Activated CD8-positive, alpha-beta T cell treated with anti-CD3 and anti-CD28 coated beads for 36 hours (primary cell): ENCODE measurements around the gene SPCS2. TPM values are rescaled to one million over a fixed set of nuclear protein-coding genes. Genes with fewer than 3 reads are reported as not detected.
A peak's percentile ranks its signal among the peaks of the same experiment; 100 is the strongest.

Experiments used
- ATAC-seq: fragments of 200-7000 bp; cut with Tn5 transposase; one replicate; pipeline ENCODE4 v1.10.0; 2021; ENCODE audit warnings: mild to moderate bottlenecking, moderate library complexity
- CTCF ChIA-PET: fragments of 350-600 bp; sonication (Branson Sonifier 250); formaldehyde crosslinking; loops from one replicate; lab custom pipeline; 2021; ENCODE audit warnings: antibody characterized with exemption; lab: Charles Lee
- POLR2A ChIA-PET: fragments of 350-600 bp; sonication (Branson Sonifier 250); formaldehyde crosslinking; loops from one replicate; lab custom pipeline; 2021; ENCODE audit warnings: antibody characterized with exemption; lab: Charles Lee
- DNase-seq: peaks from one replicate; pipeline ENCODE4 v3.0.0-alpha.2; 2020
- H3K27ac Mint-ChIP-seq: one replicate; pipeline ENCODE4 v1.8.0; 2021; ENCODE audit warnings: mild to moderate bottlenecking, mixed read lengths
- H3K27me3 Mint-ChIP-seq: one replicate; pipeline ENCODE4 v1.8.0; 2021; ENCODE audit warnings: mixed read lengths
- H3K36me3 Mint-ChIP-seq: one replicate; pipeline ENCODE4 v1.8.0; 2021; ENCODE audit warnings: low read depth, mixed read lengths
- H3K4me1 Mint-ChIP-seq: one replicate; pipeline ENCODE4 v1.8.0; 2021; ENCODE audit warnings: low read depth, mixed read lengths
- H3K4me3 Mint-ChIP-seq: one replicate; pipeline ENCODE4 v1.8.0; 2021; ENCODE audit warnings: mild to moderate bottlenecking, moderate library complexity, mixed read lengths
- H3K9me3 Mint-ChIP-seq: one replicate; pipeline ENCODE4 v1.8.0; 2021; ENCODE audit warnings: mixed read lengths
- intact Hi-C: fragments of 100-400 bp; cut with micrococcal nuclease; formaldehyde crosslinking; loops from one replicate; pipeline ENCODE4 v1.10.0; 2022
- total RNA-seq, 2 experiments: library from RNA; stranded (reverse); gene quantifications; one replicate each; pipeline ENCODE4 v1.2.3, GENCODE V29; 2021
- TF ChIP-seq, protein P1 (sequence below): fragments of 200-600 bp; IDR thresholded peaks from one replicate; pipeline ENCODE4 v1.8.0; 2022; ENCODE audit warnings: antibody characterized with exemption, mild to moderate bottlenecking

SPCS2 gene
- total RNA-seq, 2 experiments from 2014 or later = 99.3 to 117 TPM

DNA sequence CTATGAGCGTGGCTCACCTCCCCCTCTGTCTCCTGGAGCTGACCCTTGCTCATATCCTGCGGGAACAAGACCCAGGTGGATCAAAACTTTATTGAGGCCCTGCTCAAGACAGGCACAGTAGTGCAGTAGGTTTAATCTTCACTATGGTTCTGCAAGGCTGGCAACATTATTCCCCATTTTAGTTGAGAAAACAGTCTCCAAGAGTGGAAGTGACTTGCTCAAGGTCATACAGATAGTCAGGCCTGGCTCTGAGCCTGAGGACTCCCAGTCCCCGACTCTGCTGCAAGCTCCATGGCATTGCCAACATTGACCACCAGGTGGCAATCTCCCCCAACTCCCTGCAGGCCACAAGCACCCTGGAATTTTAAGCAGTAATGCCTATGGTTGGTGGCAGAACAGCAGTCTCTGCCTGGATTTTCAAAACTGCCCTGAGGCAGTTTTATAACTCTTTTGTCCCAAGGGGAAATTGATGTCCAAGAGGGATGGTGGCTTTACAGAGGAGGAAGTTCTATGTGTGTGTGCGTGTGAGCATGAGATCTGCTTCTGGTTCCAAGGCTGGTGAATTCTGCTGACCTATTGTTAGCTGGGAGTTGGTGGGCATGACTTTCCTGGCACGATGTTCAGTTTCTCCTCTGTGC, 73.8 kb downstream of the SPCS2 start:
- H3K36me3 Mint-ChIP-seq = peaks cover 7% of the 10 kb centered on the region
- peaks cover 4% of the 10 kb centered on the region for H3K9me3 Mint-ChIP-seq
- ChIA-PET POLR2A (no interaction called here), CTCF (interaction anchor here (0.6 to 4.3 kb wide), 51 partner anchors 8 to 463 kb away, joined by 3 to 41 read pairs (median 4); partner anchors contain the start of genes NEU3 and TPBGL)
- H3K27me3 Mint-ChIP-seq = no peaks in the 10 kb centered on the region
- ATAC-seq (peak; percentile 94), DNase-seq (peak; percentile 82)
- TF ChIP-seq, protein P1, sequence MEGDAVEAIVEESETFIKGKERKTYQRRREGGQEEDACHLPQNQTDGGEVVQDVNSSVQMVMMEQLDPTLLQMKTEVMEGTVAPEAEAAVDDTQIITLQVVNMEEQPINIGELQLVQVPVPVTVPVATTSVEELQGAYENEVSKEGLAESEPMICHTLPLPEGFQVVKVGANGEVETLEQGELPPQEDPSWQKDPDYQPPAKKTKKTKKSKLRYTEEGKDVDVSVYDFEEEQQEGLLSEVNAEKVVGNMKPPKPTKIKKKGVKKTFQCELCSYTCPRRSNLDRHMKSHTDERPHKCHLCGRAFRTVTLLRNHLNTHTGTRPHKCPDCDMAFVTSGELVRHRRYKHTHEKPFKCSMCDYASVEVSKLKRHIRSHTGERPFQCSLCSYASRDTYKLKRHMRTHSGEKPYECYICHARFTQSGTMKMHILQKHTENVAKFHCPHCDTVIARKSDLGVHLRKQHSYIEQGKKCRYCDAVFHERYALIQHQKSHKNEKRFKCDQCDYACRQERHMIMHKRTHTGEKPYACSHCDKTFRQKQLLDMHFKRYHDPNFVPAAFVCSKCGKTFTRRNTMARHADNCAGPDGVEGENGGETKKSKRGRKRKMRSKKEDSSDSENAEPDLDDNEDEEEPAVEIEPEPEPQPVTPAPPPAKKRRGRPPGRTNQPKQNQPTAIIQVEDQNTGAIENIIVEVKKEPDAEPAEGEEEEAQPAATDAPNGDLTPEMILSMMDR = peak; percentile 98
- no peak overlapping the region for H3K27ac Mint-ChIP-seq
- intact Hi-C loops = loop anchor here (2.0 to 10.0 kb wide), 2 partner anchors 182 to 226 kb away; no protein-coding TSS in a partner anchor
- no peaks in the 10 kb centered on the region for H3K4me1 Mint-ChIP-seq
- no peak overlapping the region for H3K4me3 Mint-ChIP-seq

DNA sequence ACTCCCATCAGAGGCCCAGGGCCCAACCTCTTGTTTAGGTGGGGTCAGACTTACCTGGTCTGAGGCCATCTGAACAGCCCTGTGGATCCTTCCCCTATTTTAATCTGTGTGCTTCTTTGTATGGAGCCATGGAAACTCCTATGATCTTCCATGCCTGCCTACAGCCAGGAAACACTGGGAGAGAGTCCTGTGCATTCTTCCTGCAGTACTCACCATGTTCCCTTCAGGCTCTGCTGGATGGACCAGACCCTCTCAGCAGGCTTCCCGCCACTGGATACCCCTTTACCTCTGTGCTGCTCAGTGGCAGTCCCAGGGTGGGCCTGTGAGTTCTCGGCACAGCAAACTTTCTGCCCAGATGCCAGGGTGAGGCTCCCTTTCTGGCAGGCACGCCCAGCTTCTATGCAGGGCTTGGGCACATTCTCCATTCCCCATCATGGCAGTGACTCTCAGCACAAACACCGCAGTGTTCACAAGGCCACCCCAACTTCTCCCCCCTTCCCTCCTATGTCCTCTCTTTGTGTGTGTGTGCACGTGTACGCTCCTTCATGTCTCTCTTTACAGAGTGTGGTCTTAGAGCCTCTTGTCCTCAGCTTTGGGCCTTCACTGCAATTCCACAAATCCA, 74.5 kb downstream of the SPCS2 start:
- POLR2A ChIA-PET = no interaction called here
- no peak overlapping the region for H3K27ac Mint-ChIP-seq

DNA sequence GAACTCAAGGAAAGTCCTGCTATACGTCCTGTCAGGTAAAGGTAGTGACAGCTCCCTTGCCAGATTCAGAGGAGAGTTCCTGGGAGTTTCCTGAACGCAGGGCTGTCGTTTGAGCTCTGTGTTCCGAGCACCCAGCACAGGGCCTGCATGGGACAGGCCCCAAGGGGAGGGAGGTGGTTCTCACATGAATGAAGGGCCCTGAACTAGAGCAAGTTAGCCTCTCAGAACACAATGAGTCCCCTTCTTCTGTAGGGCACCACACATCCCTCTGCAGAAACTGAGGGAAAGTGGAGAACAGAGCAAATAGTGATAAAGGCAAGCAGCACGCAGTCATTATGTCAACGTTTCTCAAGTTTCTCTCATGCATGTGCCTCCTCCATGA, 75.0 kb downstream of the SPCS2 start:
- intact Hi-C loops = loop anchor here (10.0 kb wide), 1 partner anchor 181 kb away; no protein-coding TSS in a partner anchor
- Mint-ChIP-seq H3K4me1 (no peaks in the 10 kb centered on the region), H3K9me3 (no peaks in the 10 kb centered on the region), H3K4me3 (no peak overlapping the region), H3K36me3 (no peaks in the 10 kb centered on the region), H3K27ac (no peak overlapping the region), H3K27me3 (no peaks in the 10 kb centered on the region)
- ATAC-seq (no peak), DNase-seq (no peak)
- TF ChIP-seq, protein P1 = no peak
- POLR2A ChIA-PET = no interaction called here
- CTCF ChIA-PET = interaction anchor here (0.9 to 4.3 kb wide), 9 partner anchors 10 to 225 kb away, joined by 3 to 41 read pairs (median 28); partner anchors contain the start of genes NEU3 and TPBGL

More for the DNA sequence above, 74.5 kb downstream of the SPCS2 start:
- peaks cover 5% of the 10 kb centered on the region for H3K36me3 Mint-ChIP-seq
- intact Hi-C loops = loop anchor here (2.0 to 10.0 kb wide), 2 partner anchors 181 to 225 kb away; no protein-coding TSS in a partner anchor
- CTCF ChIA-PET = interaction anchor here (0.9 to 4.3 kb wide), 26 partner anchors 8 to 236 kb away, joined by 3 to 41 read pairs (median 8); partner anchors contain the start of genes NEU3 and TPBGL
- H3K27me3 Mint-ChIP-seq = no peaks in the 10 kb centered on the region
- H3K9me3 Mint-ChIP-seq = peaks cover 4% of the 10 kb centered on the region
- no peak for ATAC-seq
- H3K4me3 Mint-ChIP-seq = no peak overlapping the region
- no peaks in the 10 kb centered on the region for H3K4me1 Mint-ChIP-seq
- no peak for DNase-seq
- TF ChIP-seq, protein P1 = no peak

DNA sequence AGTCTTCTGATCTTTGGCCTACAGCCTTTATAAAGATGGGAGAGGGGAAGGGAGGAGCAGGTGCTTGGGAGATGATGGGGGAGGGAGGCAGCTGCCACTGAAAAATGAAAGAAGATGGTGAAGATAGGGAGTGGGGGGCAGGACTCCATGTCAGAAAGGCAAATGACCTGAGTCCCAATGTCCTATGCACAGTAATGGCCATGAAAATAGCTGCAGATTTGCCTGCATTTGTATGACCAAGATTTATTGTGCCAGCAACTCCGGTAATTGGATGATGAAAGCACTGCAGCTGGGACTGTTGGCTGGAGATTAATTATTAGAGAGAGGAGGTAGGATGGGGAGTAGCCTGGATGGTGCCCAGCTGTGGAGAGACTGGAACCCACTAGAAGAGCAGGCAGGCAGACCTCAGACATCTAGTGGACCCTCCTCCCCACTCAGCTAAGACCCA, 75.7 kb downstream of the SPCS2 start:
- ChIA-PET POLR2A (interaction anchor here (0.5 kb wide), 1 partner anchor 35 kb away, joined by 3 read pairs; no protein-coding TSS in a partner anchor), CTCF (interaction anchor here (1.2 to 4.3 kb wide), 5 partner anchors 95 to 224 kb away, joined by 3 to 36 read pairs (median 28); no protein-coding TSS in a partner anchor)
- no peak for ATAC-seq
- Mint-ChIP-seq H3K4me1 (no peaks in the 10 kb centered on the region), H3K4me3 (no peak overlapping the region), H3K36me3 (no peaks in the 10 kb centered on the region), H3K27me3 (no peaks in the 10 kb centered on the region), H3K9me3 (no peaks in the 10 kb centered on the region), H3K27ac (no peak overlapping the region)
- intact Hi-C loops = loop anchor here (5.0 to 10.0 kb wide), 2 partner anchors 97 to 180 kb away; no protein-coding TSS in a partner anchor
- TF ChIP-seq, protein P1 = no peak
- DNase-seq = no peak
